GM10847 (cell line): ENCODE results near the gene CRKL.

ENCODE experiments used
- POLR2A ChIP-seq: IDR thresholded peaks from 2 replicates; pipeline ENCODE4 v1.6.1; 2011; ENCODE audit not compliant: insufficient read length; ENCODE audit errors: extremely low read depth

CRKL gene

GRCh38 chr22:20967697-20968211 is 50.5 kb downstream of the CRKL start:
- TF ChIP-seq POLR2A, result no peak

DNA sequence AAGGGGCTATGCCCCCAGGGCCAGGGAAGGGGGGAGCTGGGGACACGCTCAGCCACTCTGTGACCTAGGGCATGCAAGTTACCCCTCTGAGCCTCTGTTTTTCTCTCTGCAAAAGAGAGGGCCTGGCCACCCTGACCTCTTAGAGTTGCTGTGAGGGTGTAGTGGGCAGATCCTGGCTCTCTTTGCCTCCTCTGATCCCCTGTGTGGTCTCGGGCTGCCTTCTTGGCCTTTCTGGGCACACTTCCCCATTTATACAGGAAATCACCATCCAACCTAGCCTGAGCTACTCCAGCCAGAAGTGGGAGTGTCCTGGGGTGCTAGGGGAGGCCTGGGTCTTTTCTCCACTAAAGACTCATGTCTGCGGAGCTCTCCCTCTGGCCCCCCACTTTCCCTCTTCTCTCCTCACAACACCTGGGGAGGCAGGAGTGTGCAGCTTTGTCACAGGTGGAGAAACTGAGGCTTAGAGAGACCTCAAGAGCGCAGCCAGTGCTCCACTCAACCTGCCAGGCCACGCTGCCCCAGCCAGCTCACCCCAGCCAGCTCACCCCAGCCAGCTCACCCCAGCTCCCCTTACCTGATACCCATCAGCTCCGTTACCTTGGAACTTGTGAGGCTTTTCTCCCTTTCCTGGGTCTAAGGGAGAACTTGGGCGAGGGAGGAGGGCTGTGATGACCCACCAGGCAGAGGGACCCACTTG is 51.2 kb downstream of the CRKL start:
- no peak for TF ChIP-seq POLR2A

DNA sequence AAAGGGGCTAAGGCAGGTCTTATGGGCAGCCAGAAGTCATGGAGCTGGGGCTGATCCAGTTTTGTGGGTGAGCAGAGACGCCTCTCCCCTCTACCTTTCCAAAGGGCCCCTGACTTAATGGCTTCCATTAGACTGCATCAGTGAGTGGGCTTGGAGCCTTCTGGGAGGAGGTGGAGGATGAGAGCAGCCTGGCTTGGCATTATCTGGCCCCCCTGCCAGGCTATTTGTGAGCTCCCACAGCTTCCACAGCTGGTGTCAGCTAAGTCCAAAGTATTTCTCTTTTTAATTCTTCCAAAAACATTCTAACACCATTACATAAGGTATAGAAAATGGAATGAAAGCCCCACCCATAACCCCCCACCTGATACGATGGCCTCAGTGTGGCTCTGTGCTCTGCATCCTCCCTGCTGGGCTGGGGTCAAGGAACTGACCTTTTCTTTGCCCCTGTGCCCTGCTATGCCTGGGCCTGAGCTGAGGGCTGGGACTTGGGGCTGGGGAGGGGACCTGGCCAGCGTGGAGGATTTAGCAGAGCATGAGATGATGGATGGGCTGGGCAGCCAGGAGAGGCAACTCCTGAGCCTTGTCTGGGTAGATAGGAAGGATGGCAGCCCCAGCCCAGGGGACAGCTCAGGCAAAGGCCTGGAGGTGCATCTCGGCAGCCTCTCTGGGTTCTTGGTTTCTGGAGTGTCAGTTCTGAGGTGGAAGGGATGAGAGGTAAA is 53.9 kb downstream of the CRKL start:
- no peak for TF ChIP-seq POLR2A

- TF ChIP-seq POLR2A, result no peak
These were observed 55.8 kb downstream of the CRKL start for GRCh38 chr22:20972933-20973577.

- TF ChIP-seq POLR2A, result no peak
These were observed 56.6 kb downstream of the CRKL start for GRCh38 chr22:20973634-20974286.

DNA sequence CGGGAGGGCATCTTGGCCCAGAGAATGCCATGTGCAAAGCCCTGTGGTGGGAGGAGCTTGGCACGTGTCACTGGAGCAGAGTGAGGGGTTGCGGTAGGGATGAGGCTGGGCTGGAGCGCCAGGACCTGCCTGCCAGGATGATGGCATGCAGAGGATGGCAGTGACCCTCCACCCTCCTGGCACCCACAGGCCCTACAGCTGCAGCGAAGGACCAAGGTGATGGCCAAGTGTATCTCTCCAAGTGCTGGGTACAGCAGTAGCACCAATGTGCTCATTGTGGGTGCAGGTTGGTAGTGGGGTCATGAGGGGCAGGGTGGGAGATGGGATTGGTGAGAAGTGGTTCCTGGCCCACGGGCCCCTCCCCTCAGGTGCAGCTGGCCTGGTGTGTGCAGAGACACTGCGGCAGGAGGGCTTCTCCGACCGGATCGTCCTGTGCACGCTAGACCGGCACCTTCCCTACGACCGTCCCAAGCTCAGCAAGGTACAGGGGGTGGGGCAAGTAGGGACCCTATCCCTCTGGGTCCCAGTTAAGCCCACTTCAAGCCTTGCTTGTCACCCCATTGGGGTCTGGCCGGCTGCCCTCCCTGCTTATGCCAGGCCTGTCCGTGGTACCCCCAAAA is 57.2 kb downstream of the CRKL start:
- TF ChIP-seq POLR2A, result no peak

GRCh38 chr22:20975541-20976290 is 58.5 kb downstream of the CRKL start:
- no peak for TF ChIP-seq POLR2A

DNA sequence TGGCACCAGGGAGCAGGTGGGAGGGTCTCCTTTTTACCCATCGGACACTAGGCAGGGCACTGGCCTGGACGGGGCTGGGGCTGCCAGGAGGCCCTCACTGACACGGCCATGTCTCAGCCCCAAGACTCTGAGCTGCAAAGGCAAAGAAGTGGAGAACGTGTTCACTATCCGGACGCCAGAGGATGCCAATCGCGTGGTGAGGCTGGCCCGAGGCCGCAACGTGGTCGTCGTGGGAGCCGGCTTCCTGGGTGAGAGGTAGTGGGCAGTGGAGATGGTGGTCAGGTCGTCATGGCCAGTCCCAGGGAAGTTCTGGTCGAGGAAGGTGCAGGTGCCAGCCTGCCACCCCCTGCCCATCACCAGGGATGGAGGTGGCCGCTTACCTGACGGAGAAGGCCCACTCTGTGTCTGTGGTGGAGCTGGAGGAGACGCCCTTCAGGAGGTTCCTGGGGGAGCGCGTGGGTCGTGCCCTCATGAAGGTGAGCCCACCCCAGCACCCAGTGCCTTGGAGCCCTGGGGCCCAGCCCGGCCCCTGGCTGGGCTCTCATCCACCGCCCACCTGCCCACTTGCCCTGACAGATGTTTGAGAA is 59.2 kb downstream of the CRKL start:
- no peak for TF ChIP-seq POLR2A

DNA sequence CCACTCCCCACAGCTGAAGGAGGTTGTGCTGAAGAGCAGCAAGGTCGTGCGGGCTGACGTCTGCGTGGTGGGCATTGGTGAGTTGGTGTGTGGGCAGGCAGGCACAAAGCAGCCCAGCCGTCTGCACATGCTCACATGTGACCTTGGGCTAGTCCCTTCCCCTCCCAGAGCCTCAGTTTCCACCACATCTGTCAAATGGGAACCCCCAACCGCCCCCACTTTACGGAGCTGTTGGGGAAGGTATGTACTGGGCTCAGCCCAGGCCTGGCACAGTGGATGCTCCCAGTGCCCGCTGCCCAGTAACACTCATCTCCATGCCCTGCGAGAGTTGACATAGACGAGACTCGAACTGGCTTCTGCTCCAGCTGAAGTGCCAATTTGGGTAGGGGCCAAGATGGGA is 59.8 kb downstream of the CRKL start:
- TF ChIP-seq POLR2A, result no peak

DNA sequence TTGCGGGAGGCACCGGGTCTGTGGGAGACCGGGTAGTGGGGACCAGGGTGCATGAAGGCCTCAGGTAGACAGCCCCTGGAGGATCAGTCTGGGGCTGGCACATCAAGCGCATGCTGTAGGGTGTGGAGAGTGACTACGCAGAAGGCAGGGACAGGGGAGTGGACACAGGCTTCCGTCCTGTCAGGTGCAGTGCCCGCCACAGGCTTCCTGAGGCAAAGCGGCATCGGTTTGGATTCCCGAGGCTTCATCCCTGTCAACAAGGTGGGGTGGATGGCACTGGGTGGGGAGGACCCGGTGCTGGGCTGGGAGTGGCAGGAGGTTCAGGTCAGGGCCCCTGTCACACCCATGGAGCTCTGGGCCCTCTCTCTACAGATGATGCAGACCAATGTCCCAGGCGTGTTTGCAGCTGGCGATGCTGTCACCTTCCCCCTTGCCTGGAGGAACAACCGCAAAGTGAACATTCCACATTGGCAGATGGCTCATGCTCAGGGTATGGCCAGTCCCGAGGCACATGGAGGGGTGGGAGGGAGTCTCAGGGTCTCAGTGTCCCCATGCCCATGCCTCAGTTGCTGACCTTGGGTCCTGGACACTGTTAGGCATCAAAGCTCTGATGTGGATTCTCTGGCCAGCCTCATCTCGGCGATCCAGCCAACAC is 60.4 kb downstream of the CRKL start:
- no peak for TF ChIP-seq POLR2A

GRCh38 chr22:20978419-20978818 is 61.2 kb downstream of the CRKL start:
- TF ChIP-seq POLR2A, result no peak

DNA sequence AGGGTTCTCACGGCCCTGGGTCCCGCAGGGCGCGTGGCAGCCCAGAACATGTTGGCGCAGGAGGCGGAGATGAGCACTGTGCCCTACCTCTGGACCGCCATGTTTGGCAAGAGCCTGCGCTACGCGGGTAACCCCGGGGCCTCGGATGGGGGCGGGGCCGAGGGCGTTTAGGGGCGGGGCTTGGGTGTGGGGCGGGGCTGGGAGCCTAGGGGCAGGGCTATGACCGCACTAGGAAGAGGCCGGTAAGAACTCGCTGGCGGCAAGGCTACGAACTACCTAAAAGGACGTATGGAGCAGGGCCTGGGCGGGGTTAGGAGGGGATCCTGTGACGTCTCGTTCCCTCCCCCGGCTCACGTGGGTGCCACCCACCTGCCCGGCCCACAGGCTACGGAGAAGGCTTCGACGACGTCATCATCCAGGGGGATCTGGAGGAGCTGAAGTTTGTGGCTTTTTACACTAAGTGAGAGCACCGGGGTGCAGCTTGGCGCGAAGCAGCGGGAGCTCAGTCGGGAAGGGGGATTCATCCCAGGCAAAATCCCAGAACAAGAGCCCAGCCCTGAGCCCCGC is 62.1 kb downstream of the CRKL start:
- TF ChIP-seq POLR2A, result no peak

GRCh38 chr22:20979940-20980453 is 62.8 kb downstream of the CRKL start:
- no peak for TF ChIP-seq POLR2A
